GM18517 (cell line): Measurements from ENCODE around the gene PPIL4.
A peak's percentile ranks its signal among the peaks of the same experiment; 100 is the strongest.

Experiments
- ATAC-seq: cut with Tn5 transposase; IDR thresholded peaks from one replicate; pipeline ENCODE4 v1.9.1; 2021; ENCODE audit warnings: mild to moderate bottlenecking, moderate library complexity; ENCODE audit not compliant: unreplicated experiment

The PPIL4 gene, protein sequence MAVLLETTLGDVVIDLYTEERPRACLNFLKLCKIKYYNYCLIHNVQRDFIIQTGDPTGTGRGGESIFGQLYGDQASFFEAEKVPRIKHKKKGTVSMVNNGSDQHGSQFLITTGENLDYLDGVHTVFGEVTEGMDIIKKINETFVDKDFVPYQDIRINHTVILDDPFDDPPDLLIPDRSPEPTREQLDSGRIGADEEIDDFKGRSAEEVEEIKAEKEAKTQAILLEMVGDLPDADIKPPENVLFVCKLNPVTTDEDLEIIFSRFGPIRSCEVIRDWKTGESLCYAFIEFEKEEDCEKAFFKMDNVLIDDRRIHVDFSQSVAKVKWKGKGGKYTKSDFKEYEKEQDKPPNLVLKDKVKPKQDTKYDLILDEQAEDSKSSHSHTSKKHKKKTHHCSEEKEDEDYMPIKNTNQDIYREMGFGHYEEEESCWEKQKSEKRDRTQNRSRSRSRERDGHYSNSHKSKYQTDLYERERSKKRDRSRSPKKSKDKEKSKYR

DNA sequence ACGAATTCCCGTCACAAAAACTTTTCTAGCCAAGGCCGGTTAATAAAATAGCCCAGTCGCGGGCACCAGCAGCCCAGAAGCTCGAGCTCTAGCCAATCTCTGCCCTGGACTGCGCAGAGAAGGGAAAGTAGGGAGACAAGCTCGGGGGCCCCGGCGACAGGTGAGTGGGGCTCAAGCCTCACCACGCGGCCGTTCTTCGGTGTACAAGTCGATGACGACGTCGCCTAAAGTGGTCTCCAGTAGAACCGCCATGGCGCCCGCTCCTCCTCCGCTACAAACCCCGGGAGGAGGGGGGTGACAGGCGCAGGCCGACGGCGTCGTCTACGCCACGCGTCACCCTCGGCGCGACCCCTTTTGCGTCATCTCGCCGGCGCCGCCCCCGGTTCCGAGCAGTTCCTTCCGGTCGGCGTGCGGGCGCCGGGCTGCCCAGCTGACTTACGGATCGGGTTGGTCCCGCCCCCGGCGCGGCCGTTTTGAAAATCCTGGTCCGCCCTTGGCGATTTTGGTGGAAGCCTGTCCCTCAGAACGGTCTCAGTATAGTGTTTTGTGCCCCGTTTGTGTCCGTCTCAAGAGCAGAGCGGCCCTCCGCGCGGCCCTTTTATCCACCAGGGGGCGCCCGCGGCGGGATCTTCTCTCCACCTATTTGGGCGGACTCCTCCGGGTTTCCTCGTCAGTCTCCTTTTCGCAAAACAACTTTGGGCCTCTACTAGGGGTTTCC, at the start of gene PPIL4:
PPIL4 (minus strand) TSS at position 290 of the 718 bp plus-strand sequence; CDS start at position 252, 38 bp downstream.
- peak; percentile 88 for ATAC-seq

DNA sequence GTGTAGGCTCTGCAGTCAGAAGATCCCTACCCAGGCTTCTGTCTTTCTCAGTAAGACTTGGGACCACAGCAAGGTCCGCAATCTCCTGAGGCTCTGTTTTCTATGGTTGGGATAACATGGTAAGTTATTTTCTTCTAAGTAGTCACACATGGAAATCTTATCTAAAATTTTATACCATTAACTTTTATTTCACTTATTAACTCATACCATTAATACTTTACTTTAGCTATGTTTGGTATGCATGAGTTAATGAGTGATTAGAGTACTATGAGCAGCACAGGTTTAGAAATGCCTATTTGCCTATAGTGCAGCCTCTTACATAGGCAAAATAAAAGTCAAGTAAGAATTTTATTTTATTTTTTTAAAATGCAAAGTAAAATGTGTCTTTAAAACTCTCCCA, 47.6 kb upstream of the PPIL4 start:
- ATAC-seq = no peak

DNA sequence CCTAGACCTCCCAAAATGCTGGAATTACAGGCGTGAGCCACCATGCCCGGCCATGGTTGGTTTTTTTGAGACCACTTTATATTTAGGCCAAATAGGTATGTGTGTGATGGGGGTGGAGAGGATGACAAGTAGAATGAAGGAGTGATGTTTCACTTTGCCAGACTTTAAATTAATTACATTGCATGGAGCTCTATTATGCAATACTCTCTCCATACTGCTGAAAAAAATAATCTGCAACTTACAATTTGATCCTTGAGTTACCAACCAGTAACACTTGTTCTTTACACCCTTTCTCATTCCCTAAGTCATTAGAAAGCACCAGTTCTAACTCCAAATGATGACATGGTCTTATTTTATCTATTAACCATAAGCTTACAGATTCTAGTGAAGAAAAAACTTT, 47.1 kb upstream of the PPIL4 start:
- ATAC-seq = no peak

DNA sequence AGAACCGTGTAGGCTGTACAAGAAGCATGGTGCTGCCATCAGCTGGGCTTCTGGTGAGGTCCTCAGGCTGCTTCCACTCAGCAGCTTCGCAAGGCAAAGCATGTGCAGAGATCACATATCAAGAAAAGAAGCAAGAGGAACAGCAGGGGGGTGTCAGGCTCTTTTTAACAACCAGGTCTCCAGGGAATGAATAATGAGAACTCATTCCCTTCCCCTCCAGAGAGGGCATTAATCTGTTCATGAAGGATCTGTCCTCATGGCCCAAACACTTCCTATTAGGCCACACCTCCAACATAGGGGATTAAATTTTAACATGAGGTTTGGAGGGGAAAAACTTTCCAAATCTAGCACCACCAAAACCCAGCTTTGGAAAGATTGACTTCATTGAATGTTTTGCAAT, 40.3 kb upstream of the PPIL4 start:
- no peak for ATAC-seq

DNA sequence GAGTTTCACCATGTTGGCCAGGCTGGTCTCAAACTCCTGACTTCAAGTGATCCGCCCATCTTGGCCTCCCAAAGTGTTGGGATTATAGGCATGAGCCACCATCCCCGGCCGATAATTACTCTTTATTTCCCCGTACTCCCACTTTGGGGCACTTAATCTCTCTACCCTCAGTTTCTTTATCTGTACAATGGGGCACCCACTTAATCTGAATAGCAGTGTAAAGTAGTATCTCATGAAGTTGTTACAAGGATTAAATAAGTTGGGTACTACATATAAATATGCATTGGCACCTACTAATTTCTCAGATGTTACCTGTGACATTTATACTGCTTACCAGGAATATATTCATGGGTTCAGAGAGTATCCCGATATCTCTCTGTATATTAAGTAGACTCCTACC, 35.5 kb upstream of the PPIL4 start:
- no peak for ATAC-seq

DNA sequence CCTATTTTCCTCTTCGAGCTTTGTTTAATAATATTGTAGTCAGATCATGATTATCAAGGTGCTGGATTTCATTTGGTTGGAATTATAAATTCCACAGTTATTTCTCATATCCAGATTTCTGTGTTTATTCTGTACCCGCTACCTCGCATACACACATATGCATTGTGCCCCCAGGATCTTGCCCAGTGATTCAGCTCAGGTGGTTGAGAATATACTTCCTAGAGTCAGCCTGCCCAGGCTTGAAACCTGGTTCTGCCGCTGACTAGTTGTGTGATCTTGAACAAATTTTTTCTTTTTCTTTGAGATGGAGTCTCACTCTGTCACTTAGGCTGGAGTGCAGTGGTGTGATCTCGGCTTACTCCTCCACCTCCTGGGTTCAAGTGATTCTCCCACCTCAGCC, 35.0 kb upstream of the PPIL4 start:
- ATAC-seq = no peak

DNA sequence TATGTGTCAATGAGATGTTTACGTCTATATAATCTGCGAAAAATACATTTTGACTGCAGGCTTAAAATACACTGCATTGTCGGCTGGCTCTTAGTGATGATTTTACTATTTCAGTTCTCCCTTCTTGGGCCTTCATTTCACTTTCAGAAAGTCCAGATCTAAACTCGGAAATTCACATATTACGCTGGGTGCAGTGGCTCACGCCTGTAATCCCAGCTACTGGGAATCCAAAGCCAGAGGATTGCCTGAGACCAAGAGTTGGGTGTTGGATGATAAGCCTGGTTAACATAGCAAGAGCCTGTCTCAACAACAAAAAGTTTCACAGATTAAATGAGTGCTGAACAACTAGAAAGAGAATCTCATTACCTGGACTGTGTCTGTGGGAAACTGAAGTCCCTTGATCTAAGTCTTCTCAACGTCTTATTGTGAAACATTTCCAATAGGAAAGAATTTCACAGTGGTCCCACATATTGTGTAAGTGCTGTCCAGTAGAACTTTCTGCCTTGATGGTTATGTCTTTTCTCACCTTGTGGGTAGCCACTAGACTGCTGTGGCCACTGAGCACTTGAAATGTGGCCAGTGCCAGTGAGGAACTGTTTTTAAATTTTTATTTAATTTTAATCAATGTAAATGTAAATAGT, 22.2 kb upstream of the PPIL4 start:
- ATAC-seq = no peak

DNA sequence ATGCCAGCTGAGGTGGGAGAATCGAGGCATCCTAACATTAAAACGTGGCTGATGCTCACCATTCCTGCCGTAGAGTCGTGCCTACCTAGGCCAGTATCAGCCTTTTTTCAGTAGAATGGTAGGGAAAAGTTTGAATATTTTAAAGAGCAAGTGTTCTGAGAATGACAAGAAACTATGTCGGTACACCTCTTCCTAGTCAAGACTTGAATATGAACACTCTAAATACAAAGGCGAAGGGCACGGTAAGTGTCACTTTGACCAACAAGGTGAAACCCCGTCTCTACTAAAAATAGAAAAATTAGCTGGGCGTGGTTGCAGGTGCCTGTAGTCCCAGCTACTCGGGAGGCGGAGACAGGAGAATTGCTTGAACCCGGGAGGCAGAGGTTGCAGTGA, 21.3 kb upstream of the PPIL4 start:
- ATAC-seq = no peak

DNA sequence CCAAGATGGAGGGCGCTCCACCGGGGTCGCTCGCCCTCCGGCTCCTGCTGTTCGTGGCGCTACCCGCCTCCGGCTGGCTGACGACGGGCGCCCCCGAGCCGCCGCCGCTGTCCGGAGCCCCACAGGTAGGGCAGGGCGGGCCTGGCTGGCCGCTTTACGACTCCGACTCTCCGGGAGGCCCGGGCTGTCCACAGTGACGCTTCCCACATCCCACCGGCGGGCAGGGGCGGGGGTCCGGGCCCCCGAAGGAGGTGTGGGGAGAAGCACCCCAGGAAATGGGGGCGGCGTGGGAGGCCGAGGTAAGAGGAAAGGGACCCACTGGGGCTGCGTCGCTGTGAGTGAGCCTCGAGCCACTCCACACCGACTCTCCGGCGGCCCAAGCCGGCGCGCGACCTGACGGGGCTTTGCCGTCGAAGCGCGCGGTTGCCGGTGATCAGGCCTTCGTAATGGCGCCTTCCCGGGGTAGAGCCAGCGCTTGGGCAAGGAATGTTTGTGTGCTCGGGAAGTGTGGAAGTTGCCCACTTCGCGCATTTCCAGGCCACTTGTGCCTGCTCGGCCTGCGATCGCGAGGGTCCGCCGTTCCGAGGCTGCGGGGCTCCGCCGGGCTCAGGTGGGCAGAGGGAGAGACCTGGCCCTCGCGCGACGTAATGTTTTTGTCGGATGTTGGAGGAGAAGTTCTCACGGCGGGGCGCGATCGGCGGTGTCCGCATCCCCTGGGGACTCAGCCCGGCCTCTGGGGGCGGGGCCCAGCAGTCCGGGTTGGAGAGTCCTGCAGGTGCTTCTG, 20.8 kb upstream of the PPIL4 start:
- ATAC-seq = peak; percentile 29

DNA sequence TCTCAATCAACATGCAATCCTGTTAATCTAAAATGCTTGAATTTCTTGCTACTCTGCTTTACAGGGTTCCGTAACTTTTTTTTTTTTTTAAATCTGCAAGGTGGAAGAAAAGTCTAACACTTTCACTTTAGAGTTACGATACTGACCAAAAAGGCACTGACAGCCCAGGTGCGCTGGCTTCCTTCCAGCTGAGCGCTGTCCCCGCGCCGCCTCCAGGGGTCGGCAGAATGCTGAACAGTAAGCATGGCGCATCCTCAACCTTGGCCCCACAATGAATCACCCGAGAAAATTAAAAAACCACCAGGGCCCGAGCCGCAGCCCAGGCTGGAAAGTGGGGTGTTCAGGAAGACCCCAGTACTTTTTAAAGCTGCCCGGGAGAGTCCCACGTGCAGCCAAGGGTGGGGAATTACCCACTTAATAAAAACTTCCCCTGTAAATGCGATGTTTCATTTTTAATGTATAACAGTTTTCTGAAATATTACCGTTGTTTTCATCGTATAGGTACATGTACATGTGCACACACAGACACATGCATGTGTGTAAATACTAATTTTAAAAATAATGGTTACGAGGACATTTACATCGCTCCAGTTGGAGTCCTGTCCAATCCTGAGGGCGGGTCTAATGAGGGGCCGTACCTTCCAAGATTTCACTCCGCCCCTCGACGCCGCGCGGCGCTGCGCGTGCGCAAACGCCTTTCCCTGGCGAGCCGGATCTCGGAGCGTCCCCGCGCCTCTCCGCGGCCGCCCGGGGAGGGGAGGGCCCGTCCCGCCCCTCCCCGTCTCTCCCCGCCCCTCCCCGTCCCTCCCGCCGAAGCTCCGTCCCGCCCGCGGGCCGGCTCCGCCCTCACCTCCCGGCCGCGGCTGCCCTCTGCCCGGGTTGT, 19.9 kb upstream of the PPIL4 start, which contains the start of gene GINM1:
GINM1 (plus strand) TSS at position 849 of the 883 bp plus-strand sequence. CDS start 40 bp downstream, outside the sequence.
- ATAC-seq = peak; percentile 76

DNA sequence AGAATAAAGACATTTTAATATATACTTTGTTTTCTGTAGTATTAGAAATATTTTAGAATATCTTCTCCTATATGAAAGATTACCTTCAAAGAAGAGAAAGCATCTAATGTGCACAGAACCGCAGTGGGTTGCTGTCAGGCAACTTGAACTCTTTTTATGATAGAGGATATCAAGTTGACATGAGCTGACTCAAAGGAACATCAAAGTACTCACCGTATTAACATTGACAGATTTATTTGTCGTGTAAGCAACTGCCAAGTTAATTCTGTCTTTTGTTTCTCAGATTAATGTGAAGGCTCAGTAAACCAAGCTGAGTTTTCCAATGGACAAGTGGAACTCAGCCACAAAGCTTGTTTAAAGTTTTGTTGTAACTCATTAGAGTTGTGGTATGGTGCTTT, 18.1 kb upstream of the PPIL4 start:
- ATAC-seq = no peak

DNA sequence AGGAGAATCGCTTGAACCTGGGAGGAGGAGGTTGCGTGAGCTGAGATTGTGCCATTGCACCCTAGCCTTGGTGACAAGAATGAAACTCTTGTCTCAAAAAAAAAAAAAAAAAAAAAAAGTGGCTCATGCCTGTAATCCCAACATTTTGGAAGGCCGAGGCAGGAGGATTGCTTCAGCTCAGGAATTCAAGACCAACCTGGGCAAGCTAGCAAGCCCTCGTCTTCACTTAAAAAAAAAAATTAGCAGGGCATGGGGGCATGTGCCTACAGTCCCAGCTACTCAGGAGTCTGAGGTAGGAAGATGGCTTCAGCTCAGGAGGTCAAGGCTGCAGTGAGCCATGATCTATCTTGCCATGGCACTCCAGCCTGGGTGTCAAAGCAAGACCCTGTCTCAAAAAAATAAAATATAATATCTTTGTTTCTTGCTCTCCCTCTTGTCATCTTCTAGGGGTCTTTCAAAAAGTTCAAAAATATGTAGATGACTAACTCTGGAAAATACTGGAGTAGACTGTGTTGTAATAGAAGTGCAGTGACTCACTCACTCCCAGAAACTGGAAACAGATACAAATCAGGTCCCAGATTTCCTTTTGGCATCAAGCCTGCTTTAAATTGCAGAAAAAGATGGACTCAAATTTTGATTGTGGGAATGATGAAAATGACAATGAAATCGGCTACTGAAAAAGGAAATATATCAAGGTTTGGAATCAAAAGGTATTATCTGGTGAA, 17.5 kb upstream of the PPIL4 start:
- ATAC-seq = no peak

DNA sequence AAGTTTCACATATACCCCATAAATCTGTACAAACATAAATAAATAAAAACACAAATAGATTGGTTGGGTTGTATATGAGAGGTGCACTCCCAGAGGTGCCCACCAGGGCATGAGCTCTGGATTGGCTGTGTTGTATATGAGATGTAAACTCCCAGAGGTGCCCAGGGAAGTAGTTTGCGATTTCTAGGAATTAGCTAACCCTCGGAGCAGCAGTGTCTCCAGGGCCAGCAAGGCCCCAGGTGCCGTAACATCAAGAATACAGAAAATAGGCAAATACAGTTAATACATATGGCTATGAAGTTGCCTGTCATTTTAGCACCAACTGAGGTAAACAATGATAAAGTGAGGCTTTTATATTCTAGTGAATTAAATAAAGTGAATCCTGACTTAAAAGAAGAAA, 14.9 kb upstream of the PPIL4 start:
- ATAC-seq = no peak

DNA sequence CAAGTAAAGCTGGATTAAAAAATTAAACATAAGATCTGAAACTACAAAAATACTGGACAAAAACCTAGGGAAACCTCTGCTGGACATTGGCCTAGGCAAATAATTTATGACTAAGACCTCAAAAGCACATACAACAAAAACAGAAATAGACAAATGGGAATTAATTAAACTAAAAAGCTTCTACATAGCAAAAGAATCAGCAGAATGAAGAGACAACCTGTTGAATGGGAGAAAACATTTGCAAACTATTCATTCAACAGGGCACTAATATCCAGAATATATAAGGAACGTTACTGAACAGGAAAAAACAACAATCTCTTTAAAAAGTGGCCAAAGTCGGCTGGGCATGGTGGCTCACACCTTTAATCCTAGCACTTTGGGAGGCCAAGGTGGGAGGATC, 13.5 kb upstream of the PPIL4 start:
- no peak for ATAC-seq

DNA sequence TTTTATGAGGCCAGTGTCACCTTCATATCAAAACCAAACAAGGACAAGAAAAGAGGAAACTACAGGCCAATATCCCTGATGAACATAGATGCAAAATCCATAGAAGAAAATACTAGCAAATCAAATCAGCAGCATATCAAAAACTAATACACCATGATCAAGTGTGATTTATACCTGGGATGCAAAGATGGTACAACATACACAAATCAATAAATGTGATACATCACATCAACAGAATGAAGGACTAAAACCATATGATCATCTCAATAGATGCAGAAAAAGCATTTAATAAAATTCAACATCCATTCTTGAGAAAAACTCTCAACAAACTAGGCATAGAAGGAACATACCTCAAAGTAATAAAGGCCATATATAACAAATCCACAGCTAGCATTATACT, 12.2 kb upstream of the PPIL4 start:
- ATAC-seq = no peak

DNA sequence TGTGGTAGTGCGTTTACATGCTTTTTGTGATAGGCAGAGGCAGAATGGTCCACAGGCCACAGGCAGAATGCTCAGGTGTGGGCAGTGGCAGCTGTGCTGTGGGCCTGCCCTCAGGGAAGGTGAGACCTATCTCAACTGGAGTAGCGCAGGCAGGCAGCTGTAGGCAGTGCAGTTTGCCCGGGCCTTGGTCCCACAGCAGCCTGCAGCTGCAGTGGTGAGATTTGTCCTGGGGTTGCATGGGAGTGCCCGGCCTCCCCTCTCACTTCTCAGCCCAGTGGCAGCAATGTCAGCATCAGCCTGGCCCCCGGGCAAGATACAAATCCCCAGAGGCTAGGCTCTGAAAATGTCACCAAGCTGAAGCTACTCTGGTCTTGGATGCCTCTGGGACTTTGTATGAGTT, 6.1 kb upstream of the PPIL4 start:
- ATAC-seq = no peak

DNA sequence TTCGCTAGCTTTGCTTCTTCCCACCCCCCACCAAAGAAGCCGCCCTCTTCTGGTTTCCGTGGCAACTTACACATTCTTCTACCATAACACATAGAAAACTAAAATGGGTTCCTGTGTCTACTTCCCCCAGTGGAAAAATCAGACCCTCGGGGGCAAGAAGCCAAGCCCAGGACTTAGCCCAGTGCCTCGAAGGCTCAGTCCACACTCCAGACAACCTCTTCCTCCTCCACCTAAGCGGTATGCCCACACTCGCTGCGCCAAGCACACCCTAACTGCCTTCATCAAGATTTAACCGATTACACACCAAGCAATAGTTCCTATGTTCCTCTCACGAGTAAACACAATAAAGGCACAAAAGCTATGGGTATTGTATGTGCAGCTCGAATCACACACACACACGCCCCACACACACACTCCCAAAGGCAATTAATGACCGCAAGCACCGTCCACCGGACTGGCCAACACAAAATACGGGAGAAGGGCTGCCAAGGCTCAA, 537 bp downstream of the PPIL4 start:
- ATAC-seq = no peak

DNA sequence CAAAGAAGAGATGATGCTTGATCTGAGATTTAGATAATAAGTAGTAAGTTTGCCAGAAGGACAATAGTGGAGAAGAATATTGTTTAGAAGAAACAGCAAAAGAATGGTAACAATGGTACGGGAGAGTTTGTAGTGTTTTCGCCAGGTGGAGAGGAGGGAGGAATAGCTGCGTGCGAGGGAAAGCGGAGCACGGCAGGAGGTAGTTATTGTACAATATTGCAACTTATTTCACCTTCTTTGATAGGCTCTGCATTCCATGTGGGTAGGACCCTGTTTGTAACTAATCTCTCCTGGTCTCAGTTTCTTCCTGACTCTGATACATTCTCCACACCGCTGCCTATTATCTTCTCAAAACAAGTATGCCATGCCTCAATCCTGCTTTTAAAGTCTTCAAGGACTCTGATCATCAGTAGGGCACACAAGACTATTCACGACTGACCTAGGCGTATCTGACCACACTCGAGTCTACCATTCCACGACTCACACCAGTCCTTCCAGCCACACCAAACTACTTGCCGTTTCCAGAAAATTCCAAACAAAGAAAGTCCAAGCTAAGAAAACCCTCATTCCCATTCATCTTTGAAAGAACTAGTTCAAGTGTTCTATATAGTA, 1.1 kb downstream of the PPIL4 start:
- ATAC-seq = no peak

DNA sequence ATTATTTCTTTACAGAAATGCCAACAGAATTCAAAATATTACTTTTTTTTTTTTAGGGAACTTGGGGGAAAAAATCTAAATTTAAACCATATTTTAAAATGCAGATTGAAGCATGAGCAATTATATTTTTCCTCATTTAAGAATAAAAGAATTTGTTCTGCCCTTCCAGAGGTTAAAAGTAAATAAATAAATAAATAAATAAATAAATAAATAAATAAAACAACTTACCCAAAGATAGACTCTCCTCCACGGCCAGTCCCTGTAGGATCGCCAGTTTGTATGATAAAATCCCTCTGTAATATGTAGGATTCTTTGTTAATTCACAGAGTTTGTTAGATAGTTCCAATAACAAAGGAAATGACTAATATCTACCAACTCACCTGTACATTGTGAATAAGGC, 4.7 kb downstream of the PPIL4 start:
- ATAC-seq = no peak
